IPS-NIHi11 (cell line): ENCODE results near the gene OSBPL1A.

Source experiments
- DNase-seq: peaks from one replicate; pipeline ENCODE4 v3.0.0; 2012; ENCODE audit warnings: mixed read lengths, low spot score

Gene OSBPL1A

GRCh38 chr18:24397694-24398368 is at the start of gene OSBPL1A:
OSBPL1A (minus strand) TSS chr18:24397824; CDS start chr18:24377533, 20,291 bp downstream.
- peak; percentile 98 for DNase-seq

- no peak for DNase-seq
These were observed 49.4 kb upstream of the OSBPL1A start for GRCh38 chr18:24446953-24447538.

- no peak for DNase-seq
These were observed 48.8 kb upstream of the OSBPL1A start for GRCh38 chr18:24446453-24446852.

DNA sequence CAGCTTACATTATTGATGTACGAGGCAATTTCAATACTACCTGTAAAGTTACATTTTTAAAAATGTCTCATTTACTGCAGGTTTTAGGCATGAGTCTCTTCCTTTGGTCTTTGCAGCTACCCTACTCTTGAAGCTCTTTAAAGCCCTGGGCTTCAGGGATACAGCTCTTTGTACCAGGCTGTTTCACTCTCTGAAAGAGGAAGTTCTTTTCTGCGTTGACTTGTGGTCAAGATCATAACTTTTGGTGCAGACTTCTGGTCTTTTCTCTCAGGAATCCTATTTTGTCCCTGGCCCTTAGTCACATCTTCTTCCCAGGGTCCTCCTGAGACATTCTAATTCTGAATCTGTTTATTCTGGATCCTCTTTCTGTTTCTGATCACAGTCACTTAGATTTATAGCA is 46.2 kb upstream of the OSBPL1A start:
- DNase-seq: no peak

GRCh38 chr18:24436939-24437338 is 39.3 kb upstream of the OSBPL1A start:
- no peak for DNase-seq

DNA sequence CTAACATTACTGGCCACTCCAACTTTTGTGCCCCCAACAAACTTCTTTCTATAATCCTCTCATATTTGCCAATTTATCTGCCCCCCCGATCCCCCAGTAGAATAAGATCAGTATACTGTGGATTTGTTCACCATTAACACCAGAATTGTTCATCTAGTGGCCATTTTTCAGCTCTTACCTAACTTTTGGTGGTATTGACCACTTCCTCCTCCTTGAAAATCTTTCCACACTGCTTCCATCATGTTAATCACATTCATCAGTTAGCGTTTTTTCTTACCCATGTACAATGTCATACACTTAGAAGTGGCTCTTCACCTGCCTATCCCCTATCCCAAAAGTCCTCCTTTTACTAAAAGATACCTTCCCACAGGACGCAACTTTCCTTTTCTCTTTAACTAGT is 35.0 kb upstream of the OSBPL1A start:
- DNase-seq: no peak

DNA sequence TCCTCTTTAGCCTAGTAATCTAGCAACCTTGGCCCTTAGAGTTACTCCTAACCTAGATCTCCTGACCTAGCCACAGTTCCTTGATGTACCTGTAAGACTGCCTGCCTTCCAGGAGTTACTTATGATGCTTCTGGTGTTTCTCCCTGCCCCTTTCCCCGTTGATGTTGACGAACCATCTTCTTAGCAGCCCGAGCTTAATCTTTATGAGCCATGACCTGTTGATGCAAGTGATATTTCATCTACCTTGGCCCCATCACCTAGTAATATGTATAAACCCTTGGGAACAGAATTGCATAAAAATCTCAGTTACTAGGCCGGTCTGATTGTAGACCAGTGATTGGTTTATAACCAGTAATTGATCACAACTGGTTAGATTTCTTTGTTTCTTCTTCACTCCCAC is 31.6 kb upstream of the OSBPL1A start:
- DNase-seq: no peak

DNA sequence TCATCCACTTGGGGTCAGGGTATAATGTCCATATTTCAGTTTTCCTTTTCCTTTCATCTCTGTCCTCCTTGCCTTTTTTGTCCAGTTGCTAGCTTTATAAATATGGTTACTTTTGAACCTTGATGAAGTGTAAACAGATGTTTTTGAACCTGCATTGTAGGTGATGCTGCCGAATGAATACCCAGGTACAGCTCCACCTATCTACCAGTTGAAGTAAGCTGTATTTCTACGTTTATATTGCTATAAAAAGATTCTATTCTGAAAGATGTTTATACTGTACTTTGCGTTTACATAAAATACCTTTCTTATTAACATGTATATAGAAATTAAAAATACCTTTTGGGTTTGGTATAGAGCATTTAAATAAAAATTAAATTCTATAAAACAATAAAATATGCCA is 31.1 kb upstream of the OSBPL1A start:
- DNase-seq: no peak

GRCh38 chr18:24427484-24427883 is 29.9 kb upstream of the OSBPL1A start:
- peak; percentile 13 for DNase-seq

DNA sequence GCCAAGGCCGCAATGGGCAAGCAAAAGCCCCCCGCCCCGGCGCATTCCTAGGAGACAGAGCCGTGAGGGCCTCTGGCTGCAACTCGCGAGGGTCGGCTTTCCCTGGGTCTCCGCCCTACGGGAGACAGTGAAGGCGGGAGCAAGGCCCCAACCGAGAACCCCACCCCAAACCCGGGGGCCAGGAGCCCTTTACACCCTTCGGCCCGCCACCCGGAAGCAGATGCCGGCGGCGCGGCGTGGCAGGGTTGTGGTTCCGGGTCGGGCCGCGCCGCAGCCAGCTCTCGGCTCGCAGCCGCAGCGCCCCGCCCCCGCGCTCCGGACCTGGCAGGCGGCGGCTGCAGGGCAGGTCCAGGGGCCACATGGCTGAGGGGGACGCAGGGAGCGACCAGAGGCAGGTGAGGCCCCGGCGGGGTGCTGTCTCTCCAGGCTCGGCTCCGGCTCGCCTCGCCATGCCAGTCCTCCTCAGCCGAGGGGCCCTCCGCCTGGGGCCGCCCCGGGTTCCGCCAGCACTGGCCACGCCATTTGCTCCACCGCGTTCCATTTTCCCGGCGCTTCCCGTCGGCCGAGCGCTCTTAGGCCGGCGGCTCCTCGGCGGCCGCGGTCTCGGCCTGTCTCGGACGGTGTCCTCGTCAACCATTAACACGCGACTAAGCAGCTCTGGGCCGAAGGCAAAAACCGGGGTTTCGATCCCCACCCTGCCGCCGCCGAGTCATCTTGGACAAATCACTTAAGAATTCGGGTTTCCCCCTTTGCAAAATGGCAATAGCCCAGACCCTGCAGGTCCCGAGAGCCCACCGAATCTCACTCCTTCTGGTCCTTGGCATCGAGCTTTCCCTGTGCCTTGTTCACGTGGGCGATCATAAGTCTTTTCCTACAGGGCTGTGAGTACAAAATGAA is 29.0 kb upstream of the OSBPL1A start, which contains the start of gene IMPACT:
Gene IMPACT (plus strand): TSS at position 273 of the 897 bp plus-strand sequence. CDS start 87 bp downstream, at position 360.
- DNase-seq: peak; percentile 95

DNA sequence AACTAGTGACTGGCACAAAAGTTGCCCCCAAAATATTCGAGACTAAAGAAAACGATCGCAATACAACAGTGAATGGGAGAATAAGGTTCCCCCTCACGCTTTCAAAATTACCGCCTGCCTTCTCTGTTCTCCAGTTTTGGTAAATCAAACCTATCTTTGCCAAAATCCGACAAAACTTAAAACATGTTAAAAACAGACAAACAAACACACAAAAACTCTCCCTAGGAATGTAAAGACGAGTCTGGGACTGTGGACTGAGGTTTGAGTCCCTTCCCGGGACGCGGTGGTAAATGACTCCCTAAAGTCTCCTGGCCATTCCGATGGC is 28.4 kb upstream of the OSBPL1A start:
- DNase-seq: no peak

DNA sequence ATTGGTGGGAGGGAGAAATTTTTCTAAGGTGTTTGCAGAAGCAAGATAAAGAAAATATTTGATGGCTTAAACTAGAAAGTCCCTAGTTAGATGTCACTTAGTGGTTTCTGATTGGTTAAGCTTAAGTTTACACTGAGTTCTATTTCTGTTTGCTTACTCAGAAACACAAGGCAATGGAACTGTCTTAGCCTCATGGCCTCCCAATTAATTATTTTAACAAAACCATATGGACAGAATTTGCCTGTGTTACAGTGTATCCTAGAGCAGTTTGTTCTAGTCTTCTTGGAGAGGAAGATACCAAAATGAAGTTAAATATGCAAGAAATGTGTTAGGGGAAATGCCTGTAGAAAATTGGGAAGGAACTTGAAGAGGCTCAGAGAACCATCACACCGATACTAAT is 24.2 kb upstream of the OSBPL1A start:
- DNase-seq: no peak

DNA sequence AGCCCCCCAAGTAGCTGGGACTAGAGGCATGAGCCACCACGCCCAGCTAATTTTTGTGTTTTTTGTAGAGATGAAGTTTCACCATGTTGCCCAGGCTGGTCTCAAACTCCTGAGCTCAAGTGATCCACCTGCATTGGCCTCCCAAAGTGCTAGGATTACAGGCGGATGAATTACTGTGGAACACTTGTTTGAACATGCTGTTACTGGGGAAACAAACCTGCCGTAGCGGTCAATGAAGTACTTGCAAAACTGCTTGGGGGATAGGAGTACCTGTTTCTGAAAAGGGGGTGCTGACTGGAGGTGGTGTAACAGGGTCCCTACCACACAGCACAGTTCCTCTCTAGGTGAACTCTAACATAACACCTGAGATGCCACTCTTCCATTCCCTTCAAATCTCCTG is 22.9 kb upstream of the OSBPL1A start:
- no peak for DNase-seq

- DNase-seq: no peak
These were observed 19.9 kb upstream of the OSBPL1A start for GRCh38 chr18:24417480-24417879.

- DNase-seq: no peak
These were observed 16.9 kb upstream of the OSBPL1A start for GRCh38 chr18:24414349-24415003.

GRCh38 chr18:24413148-24413547 is 15.5 kb upstream of the OSBPL1A start:
- DNase-seq: peak; percentile 37

DNA sequence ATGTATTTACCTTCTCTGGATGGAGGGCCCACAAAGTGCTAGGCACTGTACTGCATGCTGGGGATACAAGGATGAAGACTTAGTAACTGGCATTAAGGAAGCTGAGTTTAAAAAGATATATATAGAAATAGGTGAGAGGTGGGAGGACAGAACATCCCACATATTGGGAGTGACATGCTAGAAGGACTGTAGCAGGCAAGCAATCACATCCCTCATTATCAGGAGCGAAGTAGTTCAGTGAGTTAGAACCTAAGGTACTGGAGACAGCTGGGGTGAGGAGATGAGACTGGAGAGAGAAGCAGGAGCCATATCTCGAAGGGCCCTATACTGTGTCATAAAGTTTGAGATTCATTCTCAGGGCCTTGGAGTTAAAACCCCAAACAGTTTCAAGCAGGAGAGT is 10.9 kb upstream of the OSBPL1A start:
- DNase-seq: no peak

DNA sequence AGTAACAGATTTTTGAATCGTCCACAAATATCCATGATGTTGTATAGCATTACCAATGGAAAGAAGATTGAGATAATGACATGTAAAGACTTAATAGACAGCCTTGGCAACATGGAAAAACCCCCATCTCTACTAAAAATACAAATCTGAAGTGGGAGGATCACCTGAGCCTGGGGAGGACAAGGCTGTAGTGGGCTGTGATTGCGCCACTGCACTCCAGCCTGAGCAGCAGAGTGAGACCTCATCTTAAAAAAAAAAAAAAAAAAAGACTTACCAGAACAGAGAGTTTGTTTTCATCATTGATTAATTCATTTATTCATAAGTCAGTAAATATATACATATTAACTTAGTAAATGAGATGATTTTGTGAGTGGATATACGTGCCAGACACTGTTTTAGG is 7.0 kb upstream of the OSBPL1A start:
- no peak for DNase-seq

DNA sequence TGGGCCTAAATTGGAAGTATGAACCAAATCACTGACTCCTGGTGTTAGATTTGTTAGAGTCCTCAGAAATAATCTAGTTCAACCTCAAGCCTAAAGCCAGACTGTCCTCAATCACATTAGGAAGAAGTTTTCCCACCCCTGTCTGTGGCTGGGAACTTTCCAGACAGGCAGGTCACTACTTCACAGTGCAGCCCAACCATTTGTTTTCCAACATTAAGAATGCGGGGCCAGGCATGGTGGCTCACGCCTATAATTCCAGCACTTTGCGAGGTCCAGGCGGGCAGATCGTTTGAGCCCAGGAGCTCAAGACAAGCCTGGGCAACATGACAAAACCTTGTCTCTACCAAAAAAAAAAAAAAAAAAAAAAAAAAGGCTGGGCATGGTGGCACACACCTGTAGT is 5.5 kb upstream of the OSBPL1A start:
- no peak for DNase-seq

DNA sequence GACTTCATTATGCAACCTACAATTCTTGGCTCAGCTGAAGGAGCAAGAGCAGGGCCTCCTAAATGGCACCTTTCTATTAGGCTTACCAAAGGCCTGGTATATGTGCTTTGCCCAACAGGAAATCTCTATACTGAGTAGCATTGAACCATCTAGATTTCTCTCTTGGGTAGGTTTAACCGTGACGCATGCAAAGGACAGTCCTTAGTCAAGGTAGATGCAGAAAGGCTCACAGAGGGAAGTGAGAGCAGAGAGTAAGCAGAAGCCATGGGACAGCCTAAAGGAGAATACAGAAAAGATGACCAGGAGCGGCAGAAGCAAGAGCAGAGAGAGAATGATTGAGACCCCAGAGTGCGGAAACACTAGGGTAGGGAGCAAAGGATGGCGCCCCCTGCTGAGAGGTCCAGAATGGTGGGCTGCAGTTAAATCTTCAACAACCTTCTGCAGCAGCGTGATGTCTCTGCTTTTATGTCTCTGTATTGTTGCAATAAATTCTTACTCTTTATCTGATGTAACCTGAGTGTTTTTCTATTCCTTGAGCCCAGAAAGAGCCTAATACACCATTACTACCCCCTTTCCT is 4.7 kb upstream of the OSBPL1A start:
- DNase-seq: peak; percentile 53

DNA sequence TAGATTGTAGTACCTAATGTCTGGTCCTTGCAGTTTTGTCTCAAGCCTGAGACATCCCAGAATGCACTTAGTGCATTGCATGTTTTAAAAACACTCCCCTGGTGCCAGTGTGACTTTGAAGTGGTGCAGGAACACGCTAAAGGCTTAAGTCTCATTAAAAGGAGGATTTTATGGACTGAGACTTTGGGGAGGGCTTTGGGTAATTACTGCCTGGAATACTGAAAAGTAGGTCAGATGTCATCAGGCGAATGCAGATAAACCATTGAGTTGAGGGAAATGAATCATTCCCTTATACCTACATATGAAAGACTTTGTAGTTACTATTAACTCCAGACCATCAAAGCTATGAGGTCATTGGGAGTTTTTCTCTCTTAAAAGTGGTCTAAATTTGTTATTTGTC is 3.0 kb upstream of the OSBPL1A start:
- no peak for DNase-seq

- DNase-seq: no peak
These were observed 916 bp upstream of the OSBPL1A start for GRCh38 chr18:24398540-24398939.
